Measurements from ENCODE around the gene ADGRL3.
"Not testable (repeated sequence)": the region's sequence is repeated elsewhere in the genome, so short reads cannot be mapped to it uniquely, and the experiment has no call there.

Gene ADGRL3

DNA sequence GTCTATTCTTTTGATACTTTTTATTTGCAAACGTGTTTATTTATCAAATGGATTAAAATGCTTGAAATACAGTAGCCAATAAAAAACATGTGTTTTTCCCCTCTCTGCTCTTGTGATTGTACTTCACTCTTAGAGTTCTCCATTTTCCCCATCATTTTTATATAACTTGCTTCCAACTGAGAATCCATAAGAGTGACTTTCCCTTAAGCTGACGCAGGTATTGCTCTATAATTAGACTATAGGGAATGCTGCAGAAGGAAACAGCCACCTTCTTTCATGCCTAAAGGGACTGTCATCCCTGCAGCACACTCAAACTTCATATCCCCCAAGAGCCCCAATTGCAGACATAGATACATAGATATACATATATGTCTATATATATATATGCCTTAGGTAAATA, 456.9 kb downstream of the ADGRL3 start:
- DNase-seq, result no peak

DNA sequence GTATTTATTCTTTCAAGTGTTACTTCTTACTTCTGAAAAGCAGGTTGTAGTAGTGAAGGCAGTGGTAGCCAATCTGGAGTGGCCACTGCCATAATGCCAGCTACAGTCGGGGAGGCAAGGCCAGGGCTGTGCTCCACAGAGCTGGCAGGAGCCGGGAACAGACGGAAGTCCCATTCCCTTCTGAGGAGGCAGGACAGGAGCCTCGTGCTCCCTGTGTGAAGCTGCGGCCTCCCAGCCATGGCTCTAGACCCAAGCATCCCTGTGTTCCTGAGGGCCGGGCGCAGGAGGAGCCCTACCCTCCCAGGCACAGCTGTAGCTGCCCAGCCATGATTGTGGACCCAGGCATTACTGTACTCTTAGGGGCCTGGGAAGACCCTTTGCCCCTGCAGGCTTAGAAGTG, 461.8 kb downstream of the ADGRL3 start:
- no peak for DNase-seq

DNA sequence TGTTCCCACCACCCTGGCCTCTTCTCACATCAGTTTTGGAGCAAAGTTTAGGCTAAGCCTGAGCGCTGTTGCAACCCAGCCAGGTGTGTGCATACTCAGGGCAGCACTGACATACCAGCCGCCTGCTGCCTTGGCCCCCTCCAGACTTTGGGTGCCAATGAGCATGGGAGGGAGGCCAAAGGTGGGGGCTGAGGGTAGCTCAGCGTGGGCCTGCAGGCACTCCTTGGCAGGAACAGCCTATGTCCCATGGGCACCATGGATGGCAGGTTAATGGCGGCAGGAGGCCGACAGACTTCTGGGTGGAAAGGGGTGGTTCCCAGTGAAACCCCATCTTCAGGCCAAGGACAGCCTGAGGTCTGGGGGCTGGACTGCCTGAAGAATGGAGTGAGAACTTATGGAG, 462.2 kb downstream of the ADGRL3 start:
- no peak for DNase-seq

DNA sequence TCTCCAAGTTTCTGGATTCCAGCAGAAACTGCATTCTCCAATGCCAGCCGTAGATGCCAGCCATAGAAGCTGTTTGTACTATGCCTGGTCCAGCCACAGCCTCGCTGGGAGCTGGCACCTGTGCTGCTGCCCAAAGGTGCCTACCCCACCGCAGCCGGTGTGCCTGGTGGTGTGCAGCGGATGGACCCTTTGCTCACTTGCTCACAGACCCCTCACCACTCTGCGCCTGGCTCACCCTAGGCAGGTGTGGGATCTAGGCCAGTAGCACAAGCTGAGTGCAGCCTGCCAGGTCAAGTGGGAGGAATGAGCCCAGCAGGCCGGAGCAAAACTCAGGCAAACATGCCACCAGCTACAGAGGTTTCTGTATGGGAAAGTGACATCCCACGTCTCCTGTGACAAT, 463.2 kb downstream of the ADGRL3 start:
- DNase-seq, result no peak

DNA sequence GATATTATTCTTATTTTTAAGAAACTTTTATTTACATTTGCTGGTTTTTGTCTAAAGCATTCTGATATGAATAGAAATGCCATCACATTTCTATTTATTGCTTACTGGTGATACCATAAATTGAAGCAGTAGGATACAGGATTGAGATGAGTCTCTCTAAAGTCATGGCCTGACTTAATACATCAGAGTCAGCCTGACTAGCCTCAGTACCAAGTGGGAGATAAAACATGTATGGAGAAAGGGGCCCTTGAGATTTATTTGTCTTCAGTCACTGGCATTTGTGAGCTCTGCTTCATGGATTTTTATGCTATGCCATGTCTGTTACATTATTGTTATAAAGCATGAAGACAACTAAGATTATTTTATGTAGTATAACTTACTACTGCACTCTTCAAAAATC, 465.5 kb downstream of the ADGRL3 start:
- no peak for DNase-seq

DNA sequence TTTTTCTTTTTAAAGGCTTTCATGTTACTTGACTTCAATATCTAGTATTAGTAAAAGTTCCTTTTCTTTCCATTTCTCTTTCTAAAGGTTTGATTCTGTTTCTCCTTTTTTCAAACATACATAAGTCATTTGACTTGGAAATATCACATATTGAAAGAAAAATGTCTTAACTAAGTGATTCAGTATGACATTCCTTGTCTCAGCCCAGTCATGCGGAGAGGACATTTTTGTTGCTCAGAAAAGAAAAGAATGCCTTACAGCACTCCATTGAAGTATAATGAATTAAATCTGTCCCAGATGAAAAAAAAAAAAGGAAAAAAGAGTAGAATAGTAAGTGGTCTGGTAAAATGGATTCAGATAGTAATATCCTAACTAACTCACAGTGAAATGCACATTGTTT, 466.1 kb downstream of the ADGRL3 start:
- DNase-seq, result peak; percentile 67

DNA sequence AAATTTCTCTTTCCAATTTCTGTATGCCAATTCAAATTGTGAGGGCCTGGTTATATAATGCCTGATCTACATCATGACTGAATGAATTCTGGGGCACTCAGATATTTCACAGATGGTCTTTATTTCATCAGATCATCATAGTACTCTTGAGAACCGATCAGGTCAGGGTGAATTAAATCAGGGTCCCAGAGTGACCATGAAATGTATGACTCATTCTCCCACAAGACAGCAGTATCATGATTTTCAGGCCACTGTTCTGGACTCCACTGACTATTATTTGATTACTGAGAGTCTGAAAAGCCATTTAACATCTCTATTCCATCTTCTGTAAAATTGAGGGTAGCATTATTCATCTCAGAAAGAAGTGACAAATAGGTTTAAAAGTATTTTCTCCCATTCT, 471.5 kb downstream of the ADGRL3 start:
- DNase-seq, result no peak

DNA sequence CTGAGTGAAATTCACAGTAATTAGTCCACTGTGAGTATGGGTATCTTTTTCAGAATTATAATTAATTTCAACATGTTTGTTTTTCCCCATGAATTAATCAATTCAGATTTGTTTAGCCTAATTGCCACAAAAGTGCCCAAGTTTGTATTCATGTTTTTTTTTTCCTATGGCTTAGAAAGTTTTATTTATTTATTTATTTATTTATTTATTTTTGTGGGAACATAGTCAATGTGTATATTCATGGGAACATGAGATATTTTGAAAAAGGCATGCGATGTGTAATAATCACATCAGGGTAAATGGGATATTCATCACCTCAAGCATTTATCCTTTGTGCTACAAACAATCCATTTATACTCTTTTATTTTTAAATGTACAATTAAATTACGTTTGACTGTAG, 475.3 kb downstream of the ADGRL3 start:
- no peak for DNase-seq

DNA sequence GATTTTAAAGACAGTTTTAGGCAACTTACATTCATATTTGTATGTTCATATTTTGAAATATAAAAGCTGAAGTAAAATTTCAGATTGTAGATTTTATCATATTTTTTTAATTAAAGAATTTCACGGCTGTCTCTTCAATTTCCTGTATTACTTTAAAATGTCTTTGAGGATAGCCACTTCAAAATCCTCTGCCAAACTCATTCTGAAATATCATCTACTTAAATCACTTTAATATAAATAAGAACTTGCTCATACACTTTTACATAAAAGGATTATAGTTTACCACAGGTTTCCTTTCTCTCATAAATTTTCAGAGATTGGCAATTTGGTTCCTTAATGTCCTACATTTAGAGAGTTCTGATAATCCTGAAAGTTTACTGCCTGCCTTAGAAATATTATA, 478.2 kb downstream of the ADGRL3 start:
- no peak for DNase-seq

DNA sequence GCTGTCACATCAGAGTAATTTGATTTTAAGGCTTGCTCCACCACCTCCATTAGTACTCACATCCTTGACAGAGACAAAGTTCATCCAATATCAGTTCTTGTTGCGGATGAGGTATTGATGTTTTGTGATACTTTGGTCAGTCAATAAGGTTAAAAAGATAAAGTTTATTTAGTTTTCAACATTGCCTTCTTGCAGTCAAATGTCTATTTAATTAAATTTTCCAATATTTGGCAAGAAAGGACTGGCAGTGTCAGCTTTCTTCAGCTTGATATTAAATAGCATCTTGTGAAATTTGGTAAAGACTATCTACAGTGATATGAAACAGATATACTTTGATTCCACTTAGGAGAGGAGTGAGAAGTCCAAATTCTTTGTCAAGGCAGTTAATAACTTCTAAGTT, 493.4 kb downstream of the ADGRL3 start:
- DNase-seq, result no peak

DNA sequence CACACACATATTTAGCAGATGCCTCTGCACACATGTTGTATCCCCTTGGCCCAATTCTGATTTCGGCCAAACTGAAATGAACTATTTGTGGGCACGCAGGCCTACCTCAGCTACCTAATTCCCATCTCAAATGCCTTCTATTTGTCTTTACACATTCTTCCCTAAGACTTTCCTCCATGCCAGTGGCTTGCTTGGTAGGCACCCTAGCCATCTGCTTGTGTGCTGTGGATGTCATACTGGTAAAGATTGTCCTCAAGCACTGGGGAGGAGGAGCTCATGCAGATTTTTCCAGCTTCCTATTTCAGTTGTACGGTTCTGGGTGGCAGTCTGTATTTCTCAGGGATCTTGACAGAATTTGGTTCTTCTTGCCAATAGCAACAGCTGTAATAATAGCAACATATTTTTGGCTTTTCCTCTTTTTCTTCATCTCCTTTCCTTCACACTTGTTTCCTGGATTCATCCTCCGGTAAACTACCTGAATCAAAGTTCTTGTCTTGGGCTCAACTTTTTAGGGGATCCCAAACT, 514.3 kb downstream of the ADGRL3 start:
- no peak for DNase-seq

DNA sequence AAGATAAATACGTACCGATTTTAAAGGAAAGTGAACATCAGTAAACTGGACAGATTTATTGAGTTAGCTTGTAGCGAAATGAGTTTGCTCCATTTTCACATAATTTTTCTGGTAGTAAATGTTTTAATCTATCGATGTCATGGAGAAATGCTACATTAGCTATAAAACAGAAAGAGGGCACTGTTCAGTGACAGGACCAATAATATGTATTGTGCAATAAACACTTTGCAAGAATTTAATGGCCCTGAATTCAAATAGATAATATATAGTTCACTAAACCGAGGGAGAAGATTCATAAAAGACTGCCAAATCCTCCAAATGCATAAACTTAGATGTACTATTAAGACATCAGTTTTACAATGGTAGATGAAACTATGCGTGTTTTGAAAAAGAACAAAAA, 516.3 kb downstream of the ADGRL3 start:
- DNase-seq, result no peak

DNA sequence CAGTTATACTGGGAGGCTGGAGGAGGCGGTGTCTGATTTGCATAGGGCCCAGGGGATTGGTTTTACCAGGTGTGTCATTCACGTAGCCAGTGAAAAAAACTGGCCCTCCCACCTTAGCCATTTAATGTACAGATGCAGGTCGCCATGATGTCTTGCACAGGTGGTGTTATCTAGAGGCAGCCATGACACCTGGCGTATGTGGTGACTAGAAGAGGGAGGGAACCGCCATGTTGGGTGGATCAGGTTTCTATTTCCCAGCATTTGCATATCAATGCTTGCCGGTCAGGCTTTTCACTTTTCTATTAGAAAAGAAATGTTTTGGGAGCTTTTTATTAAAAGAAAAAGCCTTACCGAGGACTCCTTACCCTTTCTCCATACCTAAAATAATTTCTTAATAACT, 523.4 kb downstream of the ADGRL3 start:
- no peak for DNase-seq

DNA sequence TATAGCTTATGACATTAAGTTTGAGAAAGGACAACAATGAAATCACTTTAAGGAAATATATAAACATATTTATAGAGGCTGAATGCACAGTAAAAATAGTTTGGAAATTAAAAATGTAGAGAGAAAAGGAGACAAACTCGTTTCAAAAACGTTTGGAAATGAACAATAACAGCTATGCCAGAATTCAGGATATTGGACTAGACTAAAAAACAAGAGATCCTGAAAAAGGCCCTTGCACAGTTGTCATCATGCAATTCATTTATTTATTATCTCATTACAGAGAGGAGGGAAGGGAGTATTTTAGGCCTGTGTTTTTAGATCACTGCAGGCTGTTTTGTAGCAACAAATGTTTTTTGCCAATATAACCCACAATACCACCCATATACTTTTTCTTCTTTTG, 527.2 kb downstream of the ADGRL3 start:
- DNase-seq, result no peak

DNA sequence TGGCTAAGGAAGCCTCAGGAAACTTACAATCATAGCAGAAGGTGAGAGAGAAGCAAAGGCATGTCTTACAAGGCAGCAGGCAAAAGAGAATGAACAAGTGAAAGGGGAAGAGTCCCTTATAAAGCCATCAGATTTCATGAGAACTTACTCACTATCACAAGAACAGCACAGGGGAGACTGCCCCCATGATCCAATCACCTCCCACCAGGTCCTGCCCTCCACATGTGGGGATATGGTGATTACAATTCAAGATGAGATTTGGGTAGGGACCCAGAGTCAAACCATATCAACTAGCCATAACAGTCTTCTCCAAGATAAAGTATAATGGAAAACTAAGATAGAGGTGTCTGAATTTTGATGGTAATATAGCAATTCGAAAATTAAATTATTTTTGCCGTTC, 534.3 kb downstream of the ADGRL3 start:
- no peak for DNase-seq

DNA sequence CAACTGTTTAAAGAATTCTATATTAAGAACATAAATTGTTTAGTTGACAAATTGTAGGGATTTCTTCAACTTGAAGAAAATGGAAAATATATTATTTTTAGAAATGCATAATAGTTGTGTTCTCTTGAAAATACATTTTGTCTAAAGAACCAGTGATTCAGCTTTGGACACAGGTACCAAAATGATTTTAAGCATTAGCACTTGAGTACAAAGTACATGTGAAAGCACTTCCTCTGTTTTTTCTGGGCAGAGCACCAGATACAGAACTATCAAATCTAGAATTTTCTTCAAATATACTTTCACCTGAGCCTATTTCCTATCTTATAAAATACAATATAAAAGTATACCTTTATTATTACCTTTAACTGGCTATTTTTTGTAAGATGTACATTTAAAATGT, 539.8 kb downstream of the ADGRL3 start:
- DNase-seq, result no peak

DNA sequence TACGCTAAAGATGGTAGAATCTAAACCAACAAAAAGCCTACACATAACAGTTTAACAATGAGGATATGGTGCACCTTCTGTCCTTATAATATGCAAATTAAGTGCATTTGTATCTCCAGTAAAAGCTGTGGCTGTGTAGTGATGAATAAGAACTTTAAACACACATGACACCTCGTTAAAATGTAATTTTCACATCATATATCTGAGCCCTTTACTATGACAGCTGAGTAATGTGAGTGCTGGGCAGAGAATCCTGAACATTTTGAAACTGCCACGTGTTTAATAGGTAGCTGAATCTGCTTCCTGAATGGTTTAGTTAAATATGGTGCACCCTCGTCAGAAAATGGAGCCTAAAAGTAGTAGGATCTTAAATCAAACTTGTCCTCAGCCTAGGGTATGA, 540.8 kb downstream of the ADGRL3 start:
- DNase-seq, result no peak

DNA sequence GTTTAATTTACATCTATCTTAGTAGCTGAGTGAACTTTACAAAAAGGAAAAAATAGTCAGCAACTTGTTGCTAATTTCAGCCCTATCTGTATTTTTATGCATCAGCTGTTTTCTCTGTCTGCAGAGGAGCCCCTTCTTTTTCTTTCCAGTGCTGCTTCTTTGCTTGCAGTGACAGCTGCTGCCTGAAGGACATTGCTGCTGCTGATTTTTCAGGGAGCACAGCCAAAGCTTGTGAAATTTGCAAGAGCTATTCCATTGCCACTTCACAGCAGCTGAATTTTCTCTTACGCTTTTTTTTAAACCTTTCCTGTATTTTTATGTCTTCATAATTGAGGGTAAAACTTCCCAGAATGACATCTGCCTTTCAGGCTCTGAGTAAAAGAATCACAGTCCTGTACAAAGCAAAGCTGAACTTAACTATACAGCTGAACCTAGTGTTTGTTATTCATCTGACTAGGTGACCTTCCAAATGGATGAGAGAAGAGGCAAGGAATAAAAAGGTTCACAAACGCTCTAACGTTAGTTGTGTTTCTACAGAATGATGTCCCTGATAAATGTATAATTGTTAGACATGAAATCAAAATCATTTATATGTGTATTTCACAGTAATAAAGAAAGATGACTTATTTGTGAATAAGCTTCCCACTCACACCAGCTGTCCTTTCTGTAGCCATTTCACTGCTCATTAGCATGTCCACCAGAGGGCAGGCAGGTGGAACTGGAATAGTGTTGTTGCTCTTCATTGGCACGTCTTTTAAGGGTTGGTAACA, 541.4 kb downstream of the ADGRL3 start:
- DNase-seq, result peak; percentile 4

DNA sequence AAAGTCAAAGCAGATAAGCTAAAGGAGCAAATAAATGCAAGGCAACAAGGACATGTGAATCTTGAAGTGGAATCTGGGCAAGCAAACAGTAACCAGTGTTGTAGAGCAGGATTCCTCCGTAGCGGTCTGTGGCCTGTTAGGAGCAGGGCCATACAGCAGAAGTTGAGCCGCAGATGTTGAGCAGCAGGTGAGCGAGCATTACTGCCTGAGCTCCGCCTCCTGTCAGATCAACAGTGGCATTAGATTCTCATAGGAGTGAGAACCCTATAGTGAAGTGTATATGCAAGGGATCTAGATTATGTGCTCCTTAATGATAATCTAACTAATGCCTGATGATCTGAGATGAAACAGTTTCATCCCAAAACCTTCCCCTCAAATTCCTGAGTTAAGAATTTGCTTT, 550.7 kb downstream of the ADGRL3 start:
- no peak for DNase-seq

DNA sequence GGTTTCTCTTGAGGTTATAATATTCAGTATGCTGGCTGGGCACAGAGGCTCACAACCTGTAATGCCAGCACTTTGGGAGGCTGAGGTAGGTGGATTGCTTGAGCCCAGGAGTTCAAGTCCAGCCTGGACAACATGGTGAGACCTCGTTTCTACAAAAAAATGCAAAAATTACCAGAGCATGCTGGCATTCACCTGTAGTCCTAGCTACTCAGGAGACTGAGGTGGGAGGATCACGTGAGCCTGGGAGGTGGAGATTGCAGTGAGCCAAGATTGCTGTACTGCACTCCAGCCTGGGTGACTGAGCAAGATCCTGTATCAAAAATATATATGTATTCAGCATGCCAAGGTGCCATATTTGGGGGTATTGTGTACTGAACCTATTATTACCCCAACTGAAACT, 552.5 kb downstream of the ADGRL3 start:
- no peak for DNase-seq

DNA sequence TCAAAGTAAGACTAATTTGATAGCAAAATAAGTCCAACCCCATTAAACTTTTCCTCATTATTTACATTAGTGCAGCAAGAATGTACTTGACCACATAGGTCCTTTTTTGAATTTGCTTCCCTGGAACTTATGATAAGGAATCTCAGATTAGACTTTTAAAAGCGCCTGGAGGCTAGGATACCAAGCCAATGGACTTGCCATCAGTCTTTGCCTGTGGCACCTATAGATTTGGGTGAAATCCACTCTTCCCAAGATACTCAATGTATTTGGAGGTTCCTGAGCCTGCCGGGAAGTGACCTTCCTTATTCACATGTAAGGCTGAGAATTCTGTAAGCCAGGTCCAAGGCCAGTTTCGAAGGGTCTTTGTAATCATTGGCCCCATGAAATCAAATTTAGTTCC, 553.6 kb downstream of the ADGRL3 start:
- DNase-seq, result no peak

DNA sequence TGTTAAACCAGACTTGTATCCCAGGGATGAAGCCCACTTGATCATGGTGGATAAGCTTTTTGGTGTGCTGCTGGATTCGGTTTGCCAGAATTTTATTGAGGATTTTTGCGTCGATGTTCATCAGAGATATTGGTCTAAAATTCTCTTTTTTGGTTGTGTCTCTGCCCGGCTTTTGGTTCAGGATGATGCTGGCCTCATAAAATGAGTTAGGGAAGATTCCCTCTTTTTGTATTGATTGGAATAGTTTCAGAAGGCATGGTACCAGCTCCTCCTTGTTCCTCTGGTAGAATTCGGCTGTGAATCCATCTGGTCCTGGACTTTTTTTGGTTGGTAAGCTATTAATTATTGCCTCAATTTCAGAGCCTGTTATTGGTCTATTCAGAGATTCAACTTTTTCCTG, 556.8 kb downstream of the ADGRL3 start:
- DNase-seq, result not testable (repeated sequence)

DNA sequence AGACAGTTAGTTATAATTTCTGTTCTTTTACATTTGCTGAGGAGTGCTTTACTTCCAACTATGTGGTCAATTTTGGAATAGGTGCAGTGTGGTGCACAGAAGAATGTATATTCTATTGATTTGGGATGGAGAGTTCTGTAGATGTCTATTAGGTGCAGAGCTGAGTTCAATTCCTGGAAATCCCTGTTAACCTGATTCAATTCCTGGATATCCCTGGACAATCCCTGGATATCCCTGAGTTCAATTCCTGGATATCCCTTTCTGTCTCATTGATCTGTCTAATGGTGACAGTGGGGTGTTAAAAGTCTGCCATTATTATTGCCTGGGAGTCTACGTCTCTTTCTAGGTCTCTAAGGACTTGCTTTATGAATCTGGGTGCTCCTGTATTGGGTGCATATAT, 557.9 kb downstream of the ADGRL3 start:
- DNase-seq, result not testable (repeated sequence)

DNA sequence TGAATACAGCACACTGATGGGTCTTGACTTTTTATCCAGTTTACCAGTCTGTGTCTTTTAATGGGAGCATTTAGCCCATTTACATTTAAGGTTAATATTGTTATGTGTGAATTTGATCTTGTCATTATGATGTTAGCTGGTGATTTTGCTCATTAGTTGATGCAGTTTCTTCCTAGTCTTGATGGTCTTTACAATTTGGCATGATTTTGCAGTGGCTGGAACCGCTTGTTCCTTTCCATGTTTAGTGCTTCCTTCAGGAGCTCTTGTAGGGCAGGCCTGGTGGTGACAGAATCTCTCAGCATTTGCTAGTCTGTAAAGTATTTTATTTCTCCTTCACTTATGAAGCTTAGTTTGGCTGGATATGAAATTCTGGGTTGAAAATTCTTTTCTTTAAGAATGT, 558.5 kb downstream of the ADGRL3 start:
- not testable (repeated sequence) for DNase-seq

DNA sequence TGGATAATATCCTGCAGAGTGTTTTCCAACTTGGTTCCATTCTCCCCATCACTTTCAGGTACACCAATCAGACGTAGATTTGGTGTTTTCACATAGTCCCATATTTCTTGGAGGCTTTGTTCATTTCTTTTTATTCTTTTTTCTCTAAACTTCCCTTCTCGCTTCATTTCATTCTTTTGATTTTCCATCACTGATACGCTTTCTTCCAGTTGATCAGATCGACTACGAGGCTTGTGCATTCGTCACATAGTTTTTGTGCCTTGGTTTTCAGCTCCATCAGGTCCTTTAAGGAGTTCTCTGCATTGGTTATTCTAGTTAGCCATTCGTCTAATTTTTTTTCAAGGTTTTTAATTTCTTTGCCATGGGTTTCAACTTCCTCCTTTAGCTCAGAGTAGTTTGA, 559.1 kb downstream of the ADGRL3 start:
- DNase-seq, result not testable (repeated sequence)

All from fibroblast of skin of scalp (primary cell).